Fibroblast of gingiva (primary cell): ENCODE results near the gene DCD.
"Not testable (repeated sequence)": the region's sequence is repeated elsewhere in the genome, so short reads cannot be mapped to it uniquely, and the experiment has no call there.

Source experiments
- DNase-seq: peaks from one replicate; pipeline ENCODE4 v3.0.0-alpha.2; 2011; ENCODE audit warnings: low read depth

The DCD gene

GRCh38 chr12:54653025-54653424, 4.9 kb upstream of the DCD start:
- no peak for DNase-seq

- no peak for DNase-seq
These were observed 2.7 kb upstream of the DCD start for GRCh38 chr12:54650889-54651288.

- no peak for DNase-seq
These were observed 2.2 kb upstream of the DCD start for GRCh38 chr12:54650409-54650808.

- no peak for DNase-seq
These were observed 1.7 kb upstream of the DCD start for GRCh38 chr12:54649825-54650224.

GRCh38 chr12:54641554-54641953, 6.6 kb downstream of the DCD start:
- DNase-seq: no peak

GRCh38 chr12:54641089-54641488, 7.1 kb downstream of the DCD start:
- DNase-seq: no peak

- not testable (repeated sequence) for DNase-seq
These were observed 9.1 kb downstream of the DCD start for GRCh38 chr12:54639112-54639511.

GRCh38 chr12:54634795-54635194, 13.4 kb downstream of the DCD start, which contains the start of gene LACRT:
Gene LACRT, minus strand, starts transcription at chr12:54634895. Its CDS starts 54 bp downstream, at chr12:54634841.
- no peak for DNase-seq

GRCh38 chr12:54631988-54632728, 16.0 kb downstream of the DCD start:
- DNase-seq: no peak

- DNase-seq: no peak
These were observed 16.6 kb downstream of the DCD start for GRCh38 chr12:54631551-54631950.

- no peak for DNase-seq
These were observed 18.2 kb downstream of the DCD start for GRCh38 chr12:54629925-54630324.

- no peak for DNase-seq
These were observed 19.8 kb downstream of the DCD start for GRCh38 chr12:54628186-54628846.

GRCh38 chr12:54627304-54627703, 20.9 kb downstream of the DCD start:
- no peak for DNase-seq

GRCh38 chr12:54625598-54625997, 22.6 kb downstream of the DCD start:
- no peak for DNase-seq

GRCh38 chr12:54624315-54625279, 23.6 kb downstream of the DCD start:
- no peak for DNase-seq

GRCh38 chr12:54622463-54623183, 25.5 kb downstream of the DCD start:
- DNase-seq: no peak

- DNase-seq: no peak
These were observed 31.1 kb downstream of the DCD start for GRCh38 chr12:54616933-54617680.

GRCh38 chr12:54612225-54612750, 35.9 kb downstream of the DCD start:
- no peak for DNase-seq

GRCh38 chr12:54611715-54612149, 36.4 kb downstream of the DCD start:
- no peak for DNase-seq

GRCh38 chr12:54608769-54609168, 39.4 kb downstream of the DCD start:
- DNase-seq: no peak

- DNase-seq: no peak
These were observed 40.0 kb downstream of the DCD start for GRCh38 chr12:54608156-54608555.
